ENCODE measurements around the gene FRG2B. TPM values are rescaled to one million over a fixed set of nuclear protein-coding genes. Genes with fewer than 3 reads are reported as not detected.
"Not testable (repeated sequence)": the region's sequence is repeated elsewhere in the genome, so short reads cannot be mapped to it uniquely, and the experiment has no call there.

The FRG2B gene
- not detected for polyA plus RNA-seq (2013, experiment 1 of 2)
- polyA plus RNA-seq (2013, experiment 2 of 2) = not detected

DNA sequence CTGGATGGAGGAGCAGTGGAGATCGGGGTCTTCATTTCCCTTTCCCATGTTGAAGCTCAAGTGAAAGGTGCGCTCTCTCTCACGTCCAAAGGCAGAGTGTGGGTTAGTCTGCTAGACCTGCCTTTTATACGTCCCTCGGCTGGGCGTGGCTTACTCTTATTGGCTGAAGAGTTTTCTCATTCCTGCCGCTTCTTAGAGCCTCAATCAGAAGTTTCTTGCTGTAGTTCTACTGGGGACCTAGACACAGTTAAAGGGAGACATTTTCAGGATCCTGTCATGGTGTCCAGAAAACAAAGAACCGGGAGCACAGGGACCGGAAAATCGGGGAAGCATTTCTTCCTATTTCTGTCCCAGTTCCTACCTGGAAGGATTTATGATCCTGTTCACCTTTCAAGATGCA, at the start of gene FRG2B:
Gene FRG2B, minus strand, starts transcription at position 101 of the 400 bp plus-strand sequence. Its CDS starts 53 bp downstream, at position 48.
- H3K79me2 ChIP-seq (ENCODE audit: control insufficient read depth, insufficient read depth, low read length); H4K5ac ChIP-seq (ENCODE audit: low read length); H2AK5ac ChIP-seq (ENCODE audit: low read length); H3K4me1 ChIP-seq (ENCODE audit: control insufficient read depth, low read depth, low read length); H3K23ac ChIP-seq (ENCODE audit: low read length); H3K27me3 ChIP-seq (ENCODE audit: insufficient read depth, low read length, poor library complexity); H2BK5ac ChIP-seq (ENCODE audit: low read length); H3K18ac ChIP-seq (ENCODE audit: low read length); H3K27ac ChIP-seq (ENCODE audit: low read depth, low read length); H3K36me3 ChIP-seq (ENCODE audit: control insufficient read depth, insufficient read depth, low read length); H3K4me3 ChIP-seq (ENCODE audit: low read length); H3K4ac ChIP-seq (ENCODE audit: low read depth, low read length); H3K56ac ChIP-seq (ENCODE audit: low read length); H4K8ac ChIP-seq (ENCODE audit: low read depth, low read length); H3K9ac ChIP-seq (ENCODE audit: low read length); H3K4me2 ChIP-seq (ENCODE audit: low read length); H2BK120ac ChIP-seq (ENCODE audit: low read depth, low read length); DNase-seq; H3K79me1 ChIP-seq (ENCODE audit: low read length); H2BK15ac ChIP-seq (replicated peaks; ENCODE audit: low read depth): not testable (repeated sequence)
- no CpG with 5 or more reads among the region's 10 CpGs for WGBS (ENCODE audit: extremely low coverage, insufficient coverage, low lambda C conversion rate)

DNA sequence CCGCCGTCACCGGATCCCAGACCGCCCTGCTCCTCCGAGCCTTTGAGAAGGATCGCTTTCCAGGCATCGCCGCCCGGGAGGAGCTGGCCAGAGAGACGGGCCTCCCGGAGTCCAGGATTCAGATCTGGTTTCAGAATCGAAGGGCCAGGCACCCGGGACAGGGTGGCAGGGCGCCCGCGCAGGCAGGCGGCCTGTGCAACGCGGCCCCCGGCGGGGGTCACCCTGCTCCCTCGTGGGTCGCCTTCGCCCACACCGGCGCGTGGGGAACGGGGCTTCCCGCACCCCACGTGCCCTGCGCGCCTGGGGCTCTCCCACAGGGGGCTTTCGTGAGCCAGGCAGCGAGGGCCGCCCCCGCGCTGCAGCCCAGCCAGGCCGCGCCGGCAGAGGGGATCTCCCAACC, 40.9 kb upstream of the FRG2B start:
- WGBS (ENCODE audit: extremely low coverage, insufficient coverage, low lambda C conversion rate) = no CpG with 5 or more reads among the region's 40 CpGs
- H3K79me1 ChIP-seq (ENCODE audit: low read length); H3K4me2 ChIP-seq (ENCODE audit: low read length); H3K4me1 ChIP-seq (ENCODE audit: control insufficient read depth, low read depth, low read length); H3K79me2 ChIP-seq (ENCODE audit: control insufficient read depth, insufficient read depth, low read length); H2BK120ac ChIP-seq (ENCODE audit: low read depth, low read length); H3K27ac ChIP-seq (ENCODE audit: low read depth, low read length); H3K18ac ChIP-seq (ENCODE audit: low read length); H3K27me3 ChIP-seq (ENCODE audit: insufficient read depth, low read length, poor library complexity); H3K9ac ChIP-seq (ENCODE audit: low read length); H3K36me3 ChIP-seq (ENCODE audit: control insufficient read depth, insufficient read depth, low read length); H4K8ac ChIP-seq (ENCODE audit: low read depth, low read length); H2BK5ac ChIP-seq (ENCODE audit: low read length); H3K4me3 ChIP-seq (ENCODE audit: low read length); H4K5ac ChIP-seq (ENCODE audit: low read length); DNase-seq; H2AK5ac ChIP-seq (ENCODE audit: low read length); H3K56ac ChIP-seq (ENCODE audit: low read length); H2BK15ac ChIP-seq (replicated peaks; ENCODE audit: low read depth); H3K4ac ChIP-seq (ENCODE audit: low read depth, low read length); H3K23ac ChIP-seq (ENCODE audit: low read length): not testable (repeated sequence)

DNA sequence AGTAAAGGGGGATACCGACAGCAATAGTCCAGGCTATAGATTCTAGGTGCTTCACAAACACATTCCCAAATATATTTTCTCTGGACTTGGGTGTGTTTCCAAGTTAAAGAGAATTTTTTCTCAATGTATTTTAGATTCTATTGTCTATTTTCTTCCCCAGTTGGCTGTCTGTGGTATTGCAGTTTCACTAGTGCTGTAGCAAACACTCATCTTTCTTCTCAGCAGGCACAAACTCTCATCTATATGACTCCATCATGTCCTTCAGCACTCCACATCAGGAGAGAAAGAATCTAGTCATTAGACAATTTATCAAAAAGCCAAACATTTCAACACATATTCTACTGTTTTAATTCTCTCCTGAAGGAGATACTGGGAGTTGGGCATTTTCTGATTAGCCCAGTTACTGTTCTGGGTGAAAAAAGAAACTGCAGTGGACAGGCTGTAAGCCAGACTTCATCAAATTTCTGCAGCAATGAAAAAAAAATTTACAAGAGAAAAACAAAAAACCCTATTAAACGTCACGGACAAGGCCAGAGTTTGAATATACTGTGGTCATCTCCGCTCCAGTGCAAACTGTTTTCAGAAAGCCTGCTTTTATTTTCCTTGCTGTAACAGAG, 37.1 kb upstream of the FRG2B start:
- H3K23ac ChIP-seq (ENCODE audit: low read length); H3K4me2 ChIP-seq (ENCODE audit: low read length); H2BK5ac ChIP-seq (ENCODE audit: low read length); H2BK15ac ChIP-seq (replicated peaks; ENCODE audit: low read depth); H4K5ac ChIP-seq (ENCODE audit: low read length); H3K27me3 ChIP-seq (ENCODE audit: insufficient read depth, low read length, poor library complexity); H3K9ac ChIP-seq (ENCODE audit: low read length); H4K8ac ChIP-seq (ENCODE audit: low read depth, low read length); DNase-seq; H3K4ac ChIP-seq (ENCODE audit: low read depth, low read length); H3K27ac ChIP-seq (ENCODE audit: low read depth, low read length); H3K4me3 ChIP-seq (ENCODE audit: low read length); H3K79me1 ChIP-seq (ENCODE audit: low read length); H2AK5ac ChIP-seq (ENCODE audit: low read length); H3K36me3 ChIP-seq (ENCODE audit: control insufficient read depth, insufficient read depth, low read length); H3K79me2 ChIP-seq (ENCODE audit: control insufficient read depth, insufficient read depth, low read length); H3K18ac ChIP-seq (ENCODE audit: low read length); H3K4me1 ChIP-seq (ENCODE audit: control insufficient read depth, low read depth, low read length); H2BK120ac ChIP-seq (ENCODE audit: low read depth, low read length); H3K56ac ChIP-seq (ENCODE audit: low read length): not testable (repeated sequence)
- no CpG with 5 or more reads among the region's 4 CpGs for WGBS (ENCODE audit: extremely low coverage, insufficient coverage, low lambda C conversion rate)

DNA sequence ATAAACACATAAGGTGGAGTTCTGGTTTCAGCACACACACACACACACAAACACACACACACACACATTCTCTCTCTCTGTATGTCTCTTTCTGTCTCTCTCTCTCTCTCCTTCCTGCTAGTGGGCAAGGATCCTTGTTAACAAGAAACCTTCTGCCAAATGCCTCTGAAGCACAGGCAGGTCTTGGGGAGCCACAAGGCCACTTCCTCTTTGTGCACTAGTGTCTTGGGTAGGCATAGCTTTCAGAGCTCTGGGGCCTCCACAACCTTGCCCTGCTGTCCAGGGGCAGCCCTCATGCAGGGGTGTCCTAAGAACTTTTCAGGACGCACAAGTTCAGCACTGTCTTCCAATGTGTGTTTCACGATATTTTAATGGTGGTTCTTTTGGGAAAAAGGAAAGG, 34.5 kb upstream of the FRG2B start:
- not testable (repeated sequence) for H3K27ac ChIP-seq (ENCODE audit: low read depth, low read length); H3K4me2 ChIP-seq (ENCODE audit: low read length); H4K5ac ChIP-seq (ENCODE audit: low read length); H3K4me1 ChIP-seq (ENCODE audit: control insufficient read depth, low read depth, low read length); H2BK5ac ChIP-seq (ENCODE audit: low read length); H3K36me3 ChIP-seq (ENCODE audit: control insufficient read depth, insufficient read depth, low read length); DNase-seq; H2AK5ac ChIP-seq (ENCODE audit: low read length); H3K23ac ChIP-seq (ENCODE audit: low read length); H2BK15ac ChIP-seq (replicated peaks; ENCODE audit: low read depth); H3K18ac ChIP-seq (ENCODE audit: low read length); H3K27me3 ChIP-seq (ENCODE audit: insufficient read depth, low read length, poor library complexity); H3K56ac ChIP-seq (ENCODE audit: low read length); H2BK120ac ChIP-seq (ENCODE audit: low read depth, low read length); H3K9ac ChIP-seq (ENCODE audit: low read length); H3K4me3 ChIP-seq (ENCODE audit: low read length); H3K4ac ChIP-seq (ENCODE audit: low read depth, low read length); H3K79me1 ChIP-seq (ENCODE audit: low read length); H4K8ac ChIP-seq (ENCODE audit: low read depth, low read length); H3K79me2 ChIP-seq (ENCODE audit: control insufficient read depth, insufficient read depth, low read length)
- WGBS (ENCODE audit: extremely low coverage, insufficient coverage, low lambda C conversion rate) = no CpG with 5 or more reads among the region's 2 CpGs

DNA sequence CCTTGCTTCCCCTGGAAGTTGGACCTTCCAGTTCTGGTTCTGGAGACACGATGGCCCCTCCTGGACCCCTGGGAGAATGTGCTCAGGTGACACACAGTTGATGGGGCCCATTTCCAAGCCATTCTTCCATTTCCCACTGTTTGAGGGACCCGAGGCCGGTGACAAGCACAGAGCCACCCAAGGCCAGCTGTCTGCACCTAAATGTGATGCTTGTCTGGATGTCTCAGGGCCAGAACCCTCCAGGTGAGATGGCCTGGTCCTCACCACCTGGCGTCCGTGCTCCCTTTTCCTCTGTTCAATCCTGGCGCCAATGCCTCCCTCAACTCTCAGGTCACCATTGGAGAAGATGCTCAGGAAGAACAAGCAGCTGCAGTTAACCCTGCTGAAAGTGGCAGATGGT, 33.9 kb upstream of the FRG2B start:
- not testable (repeated sequence) for H3K27me3 ChIP-seq (ENCODE audit: insufficient read depth, low read length, poor library complexity); H2BK5ac ChIP-seq (ENCODE audit: low read length); H3K79me2 ChIP-seq (ENCODE audit: control insufficient read depth, insufficient read depth, low read length); H3K4ac ChIP-seq (ENCODE audit: low read depth, low read length); H3K4me3 ChIP-seq (ENCODE audit: low read length); DNase-seq; H3K36me3 ChIP-seq (ENCODE audit: control insufficient read depth, insufficient read depth, low read length); H3K18ac ChIP-seq (ENCODE audit: low read length); H4K5ac ChIP-seq (ENCODE audit: low read length); H4K8ac ChIP-seq (ENCODE audit: low read depth, low read length); H3K79me1 ChIP-seq (ENCODE audit: low read length); H3K4me1 ChIP-seq (ENCODE audit: control insufficient read depth, low read depth, low read length); H3K4me2 ChIP-seq (ENCODE audit: low read length); H3K56ac ChIP-seq (ENCODE audit: low read length); H3K9ac ChIP-seq (ENCODE audit: low read length); H3K27ac ChIP-seq (ENCODE audit: low read depth, low read length); H2AK5ac ChIP-seq (ENCODE audit: low read length); H3K23ac ChIP-seq (ENCODE audit: low read length); H2BK120ac ChIP-seq (ENCODE audit: low read depth, low read length); H2BK15ac ChIP-seq (replicated peaks; ENCODE audit: low read depth)
- WGBS (ENCODE audit: extremely low coverage, insufficient coverage, low lambda C conversion rate) = no CpG with 5 or more reads among the region's 6 CpGs

DNA sequence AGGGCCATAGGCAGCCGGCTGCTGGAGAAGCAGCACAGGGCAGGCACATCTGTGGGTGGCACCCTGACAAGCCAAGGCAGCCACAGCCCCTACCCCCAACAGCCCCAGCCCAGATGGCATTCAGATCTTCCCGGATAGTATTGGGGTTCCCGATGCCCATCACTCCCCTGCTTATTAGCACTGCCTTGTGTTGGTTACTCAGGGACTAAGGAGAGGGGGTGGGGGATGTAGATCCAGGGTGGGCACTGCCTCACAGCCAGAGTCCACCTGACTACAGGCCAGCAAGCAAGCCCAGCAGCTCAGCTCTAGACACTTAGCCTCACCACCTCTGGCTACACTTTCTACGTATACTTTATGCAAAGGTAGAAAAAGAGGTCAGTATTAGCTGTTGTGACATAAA, 30.7 kb upstream of the FRG2B start:
- not testable (repeated sequence) for H3K56ac ChIP-seq (ENCODE audit: low read length); H3K4me2 ChIP-seq (ENCODE audit: low read length); H3K4me3 ChIP-seq (ENCODE audit: low read length); H3K27ac ChIP-seq (ENCODE audit: low read depth, low read length); H4K5ac ChIP-seq (ENCODE audit: low read length); H4K8ac ChIP-seq (ENCODE audit: low read depth, low read length); DNase-seq; H3K4me1 ChIP-seq (ENCODE audit: control insufficient read depth, low read depth, low read length); H3K79me1 ChIP-seq (ENCODE audit: low read length); H3K23ac ChIP-seq (ENCODE audit: low read length); H3K79me2 ChIP-seq (ENCODE audit: control insufficient read depth, insufficient read depth, low read length); H3K27me3 ChIP-seq (ENCODE audit: insufficient read depth, low read length, poor library complexity); H3K36me3 ChIP-seq (ENCODE audit: control insufficient read depth, insufficient read depth, low read length); H2BK120ac ChIP-seq (ENCODE audit: low read depth, low read length); H2BK5ac ChIP-seq (ENCODE audit: low read length); H3K4ac ChIP-seq (ENCODE audit: low read depth, low read length); H2BK15ac ChIP-seq (replicated peaks; ENCODE audit: low read depth); H3K18ac ChIP-seq (ENCODE audit: low read length); H3K9ac ChIP-seq (ENCODE audit: low read length); H2AK5ac ChIP-seq (ENCODE audit: low read length)
- no CpG with 5 or more reads among the region's 4 CpGs for WGBS (ENCODE audit: extremely low coverage, insufficient coverage, low lambda C conversion rate)

All from mesendoderm (in vitro differentiated cells).